Stimulated activated CD8-positive, alpha-beta memory T cell treated with anti-CD3 and anti-CD28 coated beads, Interleukin-12 subunit alpha, Interleukin-12 subunit beta, amount 100 ng/mL, for 4 hours (primary cell): Measurements from ENCODE around the gene CHST8.
"Not testable (repeated sequence)": the region's sequence is repeated elsewhere in the genome, so short reads cannot be mapped to it uniquely, and the experiment has no call there.

ENCODE experiments used
- DNase-seq: peaks from one replicate; pipeline ENCODE4 v3.0.0-alpha.2; 2020; ENCODE audit warnings: low read depth

The CHST8 gene

GRCh38 chr19:33621811-33622504, at the start of gene CHST8:
Gene CHST8 (plus strand): TSS chr19:33621953. CDS start chr19:33689262, 67,309 bp downstream.
- no peak for DNase-seq

GRCh38 chr19:33572929-33573328, 48.8 kb upstream of the CHST8 start:
- DNase-seq: no peak

- DNase-seq: no peak
Observed at GRCh38 chr19:33574824-33575223, 46.9 kb upstream of the CHST8 start.

- no peak for DNase-seq
Observed at GRCh38 chr19:33578697-33579096, 43.1 kb upstream of the CHST8 start.

GRCh38 chr19:33580026-33580644, 41.6 kb upstream of the CHST8 start:
- no peak for DNase-seq

- no peak for DNase-seq
Observed at GRCh38 chr19:33580645-33581037, 41.1 kb upstream of the CHST8 start.

GRCh38 chr19:33582914-33583313, 38.8 kb upstream of the CHST8 start:
- DNase-seq: no peak

GRCh38 chr19:33587150-33587549, 34.6 kb upstream of the CHST8 start:
- DNase-seq: no peak

- DNase-seq: no peak
Observed at GRCh38 chr19:33590224-33590623, 31.5 kb upstream of the CHST8 start.

- DNase-seq: no peak
Observed at GRCh38 chr19:33595783-33596182, 26.0 kb upstream of the CHST8 start.

- no peak for DNase-seq
Observed at GRCh38 chr19:33601583-33601982, 20.2 kb upstream of the CHST8 start.

GRCh38 chr19:33602576-33603204, 19.1 kb upstream of the CHST8 start:
- no peak for DNase-seq

- no peak for DNase-seq
Observed at GRCh38 chr19:33603377-33603776, 18.4 kb upstream of the CHST8 start.

GRCh38 chr19:33604651-33605050, 17.1 kb upstream of the CHST8 start:
- DNase-seq: no peak

- not testable (repeated sequence) for DNase-seq
Observed at GRCh38 chr19:33605803-33606295, 15.9 kb upstream of the CHST8 start.

- no peak for DNase-seq
Observed at GRCh38 chr19:33606556-33606955, 15.2 kb upstream of the CHST8 start.

- DNase-seq: no peak
Observed at GRCh38 chr19:33609353-33609752, 12.4 kb upstream of the CHST8 start.

- no peak for DNase-seq
Observed at GRCh38 chr19:33610588-33610987, 11.2 kb upstream of the CHST8 start.

- no peak for DNase-seq
Observed at GRCh38 chr19:33612928-33613619, 8.7 kb upstream of the CHST8 start.

GRCh38 chr19:33613620-33614000, 8.1 kb upstream of the CHST8 start:
- DNase-seq: no peak

GRCh38 chr19:33616346-33616745, 5.4 kb upstream of the CHST8 start:
- no peak for DNase-seq

GRCh38 chr19:33616857-33617256, 4.9 kb upstream of the CHST8 start:
- DNase-seq: no peak

- not testable (repeated sequence) for DNase-seq
Observed at GRCh38 chr19:33618363-33618762, 3.4 kb upstream of the CHST8 start.
